HL-60 (cell line): ENCODE measurements around the gene C10orf105.

ENCODE experiments used
- GABPA ChIP-seq: IDR thresholded peaks from 2 replicates; pipeline ENCODE4 v1.6.1; 2012; ENCODE audit warnings: low read depth
- POLR2AphosphoS5 ChIP-seq: IDR thresholded peaks from 2 replicates; pipeline ENCODE4 v1.6.1; 2012; ENCODE audit warnings: low read depth
- TF ChIP-seq, protein P1 (sequence below): IDR thresholded peaks from one replicate; pipeline ENCODE4 v1.5.1; 2011; ENCODE audit warnings: low read length, control low read depth, inconsistent platforms; ENCODE audit not compliant: insufficient read depth
- TF ChIP-seq, protein P2 (sequence below): IDR thresholded peaks from 2 replicates; pipeline ENCODE4 v1.6.1; 2012; ENCODE audit warnings: low read depth; ENCODE audit not compliant: insufficient replicate concordance

DNA sequence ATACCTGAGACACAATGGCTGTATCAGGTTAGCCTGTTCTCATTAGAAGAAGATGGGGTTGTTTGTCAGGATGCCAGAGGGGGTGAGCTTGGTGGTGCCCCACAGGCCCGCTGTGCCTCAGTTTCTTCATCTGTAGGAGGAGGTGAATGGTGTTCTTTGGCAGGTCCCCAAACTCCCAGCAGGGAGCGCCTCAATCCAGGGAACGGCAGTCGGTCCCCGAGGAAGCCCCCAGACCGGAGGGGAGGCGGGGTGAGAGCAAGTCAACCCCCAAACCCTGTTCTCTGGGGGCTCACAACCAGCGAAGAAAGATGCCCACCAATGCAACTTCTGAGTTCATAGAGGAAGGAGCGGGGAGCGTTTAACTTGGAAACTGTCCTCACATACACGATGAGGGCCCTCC is 16.0 kb downstream of the C10orf105 start:
- TF ChIP-seq, protein P1, sequence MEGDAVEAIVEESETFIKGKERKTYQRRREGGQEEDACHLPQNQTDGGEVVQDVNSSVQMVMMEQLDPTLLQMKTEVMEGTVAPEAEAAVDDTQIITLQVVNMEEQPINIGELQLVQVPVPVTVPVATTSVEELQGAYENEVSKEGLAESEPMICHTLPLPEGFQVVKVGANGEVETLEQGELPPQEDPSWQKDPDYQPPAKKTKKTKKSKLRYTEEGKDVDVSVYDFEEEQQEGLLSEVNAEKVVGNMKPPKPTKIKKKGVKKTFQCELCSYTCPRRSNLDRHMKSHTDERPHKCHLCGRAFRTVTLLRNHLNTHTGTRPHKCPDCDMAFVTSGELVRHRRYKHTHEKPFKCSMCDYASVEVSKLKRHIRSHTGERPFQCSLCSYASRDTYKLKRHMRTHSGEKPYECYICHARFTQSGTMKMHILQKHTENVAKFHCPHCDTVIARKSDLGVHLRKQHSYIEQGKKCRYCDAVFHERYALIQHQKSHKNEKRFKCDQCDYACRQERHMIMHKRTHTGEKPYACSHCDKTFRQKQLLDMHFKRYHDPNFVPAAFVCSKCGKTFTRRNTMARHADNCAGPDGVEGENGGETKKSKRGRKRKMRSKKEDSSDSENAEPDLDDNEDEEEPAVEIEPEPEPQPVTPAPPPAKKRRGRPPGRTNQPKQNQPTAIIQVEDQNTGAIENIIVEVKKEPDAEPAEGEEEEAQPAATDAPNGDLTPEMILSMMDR, result no peak
- TF ChIP-seq POLR2AphosphoS5, result no peak
- TF ChIP-seq, protein P2, sequence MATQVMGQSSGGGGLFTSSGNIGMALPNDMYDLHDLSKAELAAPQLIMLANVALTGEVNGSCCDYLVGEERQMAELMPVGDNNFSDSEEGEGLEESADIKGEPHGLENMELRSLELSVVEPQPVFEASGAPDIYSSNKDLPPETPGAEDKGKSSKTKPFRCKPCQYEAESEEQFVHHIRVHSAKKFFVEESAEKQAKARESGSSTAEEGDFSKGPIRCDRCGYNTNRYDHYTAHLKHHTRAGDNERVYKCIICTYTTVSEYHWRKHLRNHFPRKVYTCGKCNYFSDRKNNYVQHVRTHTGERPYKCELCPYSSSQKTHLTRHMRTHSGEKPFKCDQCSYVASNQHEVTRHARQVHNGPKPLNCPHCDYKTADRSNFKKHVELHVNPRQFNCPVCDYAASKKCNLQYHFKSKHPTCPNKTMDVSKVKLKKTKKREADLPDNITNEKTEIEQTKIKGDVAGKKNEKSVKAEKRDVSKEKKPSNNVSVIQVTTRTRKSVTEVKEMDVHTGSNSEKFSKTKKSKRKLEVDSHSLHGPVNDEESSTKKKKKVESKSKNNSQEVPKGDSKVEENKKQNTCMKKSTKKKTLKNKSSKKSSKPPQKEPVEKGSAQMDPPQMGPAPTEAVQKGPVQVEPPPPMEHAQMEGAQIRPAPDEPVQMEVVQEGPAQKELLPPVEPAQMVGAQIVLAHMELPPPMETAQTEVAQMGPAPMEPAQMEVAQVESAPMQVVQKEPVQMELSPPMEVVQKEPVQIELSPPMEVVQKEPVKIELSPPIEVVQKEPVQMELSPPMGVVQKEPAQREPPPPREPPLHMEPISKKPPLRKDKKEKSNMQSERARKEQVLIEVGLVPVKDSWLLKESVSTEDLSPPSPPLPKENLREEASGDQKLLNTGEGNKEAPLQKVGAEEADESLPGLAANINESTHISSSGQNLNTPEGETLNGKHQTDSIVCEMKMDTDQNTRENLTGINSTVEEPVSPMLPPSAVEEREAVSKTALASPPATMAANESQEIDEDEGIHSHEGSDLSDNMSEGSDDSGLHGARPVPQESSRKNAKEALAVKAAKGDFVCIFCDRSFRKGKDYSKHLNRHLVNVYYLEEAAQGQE, result no peak
- no peak for TF ChIP-seq GABPA
